ENCODE results near the gene GPRIN1. TPM values are rescaled to one million over a fixed set of nuclear protein-coding genes. Genes with fewer than 3 reads are reported as not detected.
"Not testable (repeated sequence)": the region's sequence is repeated elsewhere in the genome, so short reads cannot be mapped to it uniquely, and the experiment has no call there.

GPRIN1 gene
- total RNA-seq, 1 donor from 2014 or later, result 0.72 TPM

DNA sequence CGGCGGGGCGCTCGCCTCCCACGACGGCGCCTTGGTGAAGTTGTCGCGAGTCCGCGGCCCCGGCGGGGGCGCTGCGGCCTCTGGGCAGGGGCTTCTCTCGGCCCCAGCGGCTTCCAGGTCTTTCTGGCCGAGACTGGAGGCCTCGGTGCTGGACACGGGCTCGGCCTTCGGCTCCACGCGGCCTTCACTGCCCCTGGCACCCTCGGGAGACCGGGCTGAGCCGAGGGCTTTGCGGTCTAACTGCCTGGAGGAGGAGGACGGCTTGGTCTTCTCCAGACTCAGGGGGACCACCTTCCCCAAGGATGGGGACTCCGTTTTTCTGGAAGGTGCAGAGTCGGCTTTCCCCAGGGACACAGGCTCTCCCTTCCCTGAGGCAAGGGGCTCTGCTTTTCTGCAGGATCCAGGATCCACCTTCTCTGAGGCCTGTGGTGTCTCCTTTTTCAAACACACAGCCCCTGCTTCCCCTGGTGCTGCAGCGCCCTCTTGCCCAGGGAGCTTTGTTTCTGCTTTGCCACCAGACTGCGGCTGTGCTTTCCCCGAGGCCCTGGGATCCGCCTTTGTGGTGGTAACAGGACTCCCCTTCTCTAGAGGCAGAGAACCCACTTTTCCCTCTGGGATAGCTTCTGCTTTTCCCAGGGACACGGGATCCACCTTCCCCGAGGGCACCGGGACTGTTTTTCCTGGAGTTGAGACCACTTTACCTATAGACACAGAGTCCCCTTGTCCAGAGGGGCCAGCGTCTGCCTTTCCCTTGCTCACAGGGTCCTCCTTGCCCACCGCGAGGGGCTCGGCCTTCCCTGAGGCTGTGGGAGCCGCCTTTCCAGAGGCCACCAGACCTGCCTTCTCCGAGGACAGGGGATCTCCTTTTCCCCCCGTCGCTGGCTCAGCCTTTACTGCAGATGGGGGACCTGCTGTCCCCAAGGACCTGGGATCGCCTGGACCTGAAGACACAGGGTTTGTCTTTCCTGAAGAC is 12.3 kb downstream of the GPRIN1 start:
- DNase-seq, result no peak

DNA sequence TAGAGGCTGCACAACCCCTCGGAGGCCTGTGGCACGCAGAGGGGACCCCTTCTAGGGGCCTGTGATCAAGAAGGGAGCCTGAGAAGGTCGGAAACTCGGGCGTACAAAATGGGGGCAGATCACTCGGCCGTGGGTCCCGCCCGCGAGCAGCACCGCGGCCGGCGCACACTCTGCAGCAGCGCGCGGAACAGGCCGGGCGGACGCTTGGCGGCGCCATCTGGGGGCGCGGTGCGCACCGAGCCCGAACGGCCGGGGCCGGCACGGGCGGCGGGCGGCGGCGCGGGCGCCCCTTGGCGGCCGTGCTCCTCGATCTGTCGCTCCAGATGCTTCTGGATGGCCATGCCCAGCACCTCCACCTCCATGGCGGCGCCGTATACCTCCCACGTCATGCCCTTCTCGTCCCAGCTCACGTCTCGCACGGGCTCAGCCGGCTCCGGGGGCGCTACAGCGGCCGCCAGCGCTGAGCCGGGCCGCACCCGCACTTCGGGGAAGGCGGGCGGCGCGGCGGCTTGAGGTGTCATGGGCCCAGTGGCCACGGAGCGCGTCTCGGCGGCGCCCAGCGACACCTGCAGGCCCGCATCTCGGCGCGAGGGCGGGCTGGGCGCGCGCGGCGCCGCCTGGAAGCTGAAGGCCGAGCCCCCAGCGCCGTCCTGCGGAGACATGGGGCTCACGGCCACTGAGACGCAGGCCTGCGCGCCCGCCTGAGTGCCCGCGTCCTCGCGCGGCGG is 13.1 kb downstream of the GPRIN1 start:
- DNase-seq, result peak; percentile 35

DNA sequence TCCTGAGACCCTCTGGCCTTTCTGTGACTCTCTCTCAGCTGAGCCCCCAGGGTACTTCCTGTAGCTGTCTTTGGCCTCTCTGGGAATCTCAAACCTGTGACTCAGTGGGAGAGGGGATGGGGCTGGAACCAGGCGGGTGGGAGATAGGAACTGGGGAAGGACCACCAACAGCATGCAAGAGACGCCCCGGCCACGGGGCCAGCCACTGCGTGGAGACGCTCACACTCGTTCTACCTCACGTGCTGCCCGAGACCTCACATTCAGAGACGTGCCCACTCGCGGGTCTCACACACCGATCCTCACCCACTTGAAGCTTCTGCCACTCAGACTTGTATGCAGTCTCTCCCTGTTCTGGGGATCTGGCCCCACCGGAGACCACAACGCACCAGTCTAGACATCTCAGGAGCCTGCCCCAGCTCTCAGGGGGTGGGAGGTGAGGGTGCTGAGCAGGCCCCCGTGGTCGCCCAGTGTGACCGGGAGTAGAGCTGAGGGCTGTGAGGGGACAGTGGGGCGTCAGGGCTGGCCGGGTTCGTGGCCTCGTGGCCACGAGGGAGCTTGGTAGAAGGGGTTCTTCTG is 13.8 kb downstream of the GPRIN1 start:
- no peak for DNase-seq

DNA sequence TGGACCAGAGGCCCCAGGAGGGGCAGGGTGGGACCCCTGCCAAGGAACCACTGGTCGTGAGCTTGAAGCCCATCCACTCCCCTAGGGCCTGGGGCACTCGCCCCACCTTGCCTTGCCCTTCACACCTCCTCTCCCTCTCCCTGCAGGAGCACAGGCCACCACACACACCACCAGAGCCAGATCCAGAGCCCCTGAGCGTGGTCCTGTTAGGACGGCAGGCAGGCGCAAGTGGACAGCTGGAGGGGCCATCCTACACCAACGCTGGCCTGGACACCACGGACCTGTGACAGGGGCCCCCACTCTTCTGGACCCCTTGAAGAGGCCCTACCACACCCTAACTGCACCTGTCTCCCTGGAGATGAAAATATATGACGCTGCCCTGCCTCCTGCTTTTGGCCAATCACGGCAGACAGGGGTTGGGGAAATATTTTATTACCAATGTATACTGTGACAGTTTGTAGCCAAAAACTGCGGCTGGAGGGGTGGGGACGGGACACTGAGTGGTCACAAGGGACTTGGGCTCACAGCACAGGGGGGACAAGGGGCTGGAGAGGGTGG is 14.5 kb downstream of the GPRIN1 start:
- DNase-seq, result no peak

DNA sequence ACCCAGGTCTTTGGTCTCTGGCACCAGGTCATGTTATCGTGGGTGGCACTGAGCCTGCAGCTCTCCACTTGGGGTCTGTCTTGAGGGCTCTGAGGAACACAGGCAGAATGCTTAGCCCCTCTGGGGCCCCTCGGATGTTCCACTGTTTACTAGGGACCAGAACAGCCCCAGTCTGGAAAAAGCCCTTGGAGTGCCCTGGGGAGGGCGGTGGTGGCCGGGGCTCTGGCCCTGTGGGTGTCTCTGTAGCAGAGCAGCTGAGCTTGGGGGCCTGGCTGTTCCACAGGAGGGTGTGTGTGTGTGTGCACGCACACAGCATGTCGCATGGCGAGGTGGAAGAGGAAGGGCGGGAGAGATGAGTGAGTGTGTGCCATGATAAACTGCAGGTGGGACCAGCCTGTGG is 15.4 kb downstream of the GPRIN1 start:
- no peak for DNase-seq

DNA sequence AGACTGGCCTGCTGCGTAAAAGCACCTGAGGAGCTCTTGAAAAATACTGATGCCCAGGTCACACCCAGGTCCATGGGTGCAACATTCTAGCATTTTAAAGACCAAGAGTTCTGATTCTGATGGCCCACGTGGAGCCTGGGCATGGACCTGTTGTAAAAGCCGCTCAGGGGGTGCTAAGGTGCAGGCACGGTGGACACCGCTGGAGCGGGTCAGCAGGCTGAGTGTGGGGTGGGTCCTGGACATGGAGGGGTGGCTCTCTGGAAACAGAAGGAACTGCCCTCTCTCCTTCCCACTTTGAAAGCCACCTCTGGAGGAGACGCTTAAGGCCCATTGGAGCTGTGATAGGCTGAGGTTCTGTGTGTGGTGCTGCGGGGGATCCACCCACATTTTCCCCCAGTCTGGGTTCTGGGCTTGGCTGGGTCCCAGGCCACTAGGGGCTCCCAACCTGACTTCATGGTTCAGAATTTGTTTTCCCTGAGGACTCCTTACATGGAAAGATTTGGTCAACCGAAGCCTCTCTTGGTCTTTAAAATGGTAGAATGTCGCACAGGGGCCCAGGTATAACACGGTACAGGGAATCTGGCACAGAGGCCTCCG is 16.6 kb downstream of the GPRIN1 start:
- DNase-seq, result no peak

DNA sequence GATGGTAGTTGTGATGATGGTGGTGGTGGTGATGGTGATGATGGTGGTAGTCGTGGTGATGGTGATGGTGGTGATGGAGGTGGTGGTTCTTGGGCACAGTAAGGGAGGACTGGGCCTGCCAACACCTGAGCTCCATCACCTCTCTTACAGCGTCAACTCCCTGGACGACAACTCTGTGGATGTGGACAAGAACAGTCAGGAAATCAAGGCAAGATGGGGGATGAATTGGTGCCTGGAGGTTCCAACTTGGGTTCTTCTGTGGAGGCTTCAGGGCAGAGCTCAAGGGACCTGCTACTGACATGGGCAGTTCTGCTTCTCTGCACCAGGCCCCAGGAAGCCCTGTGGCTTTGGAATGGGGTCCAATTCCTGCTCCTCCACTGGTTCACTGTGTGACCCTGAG is 17.4 kb downstream of the GPRIN1 start:
- DNase-seq, result no peak

DNA sequence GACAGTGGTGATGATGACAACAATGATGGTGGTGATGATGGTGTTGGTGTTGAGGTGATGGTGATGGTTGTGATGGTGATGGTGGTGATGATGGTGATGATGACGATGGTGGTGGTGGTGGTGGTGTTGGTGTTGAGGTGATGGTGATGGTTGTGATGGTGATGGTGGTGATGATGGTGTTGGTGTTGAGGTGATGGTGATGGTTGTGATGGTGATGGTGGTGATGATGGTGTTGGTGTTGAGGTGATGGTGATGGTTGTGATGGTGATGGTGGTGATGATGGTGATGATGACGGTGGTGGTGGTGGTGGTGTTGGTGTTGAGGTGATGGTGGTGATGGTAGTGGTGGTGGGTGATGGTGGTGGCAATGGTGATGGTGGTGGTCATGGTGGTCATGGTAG is 18.3 kb downstream of the GPRIN1 start:
- DNase-seq, result not testable (repeated sequence)

DNA sequence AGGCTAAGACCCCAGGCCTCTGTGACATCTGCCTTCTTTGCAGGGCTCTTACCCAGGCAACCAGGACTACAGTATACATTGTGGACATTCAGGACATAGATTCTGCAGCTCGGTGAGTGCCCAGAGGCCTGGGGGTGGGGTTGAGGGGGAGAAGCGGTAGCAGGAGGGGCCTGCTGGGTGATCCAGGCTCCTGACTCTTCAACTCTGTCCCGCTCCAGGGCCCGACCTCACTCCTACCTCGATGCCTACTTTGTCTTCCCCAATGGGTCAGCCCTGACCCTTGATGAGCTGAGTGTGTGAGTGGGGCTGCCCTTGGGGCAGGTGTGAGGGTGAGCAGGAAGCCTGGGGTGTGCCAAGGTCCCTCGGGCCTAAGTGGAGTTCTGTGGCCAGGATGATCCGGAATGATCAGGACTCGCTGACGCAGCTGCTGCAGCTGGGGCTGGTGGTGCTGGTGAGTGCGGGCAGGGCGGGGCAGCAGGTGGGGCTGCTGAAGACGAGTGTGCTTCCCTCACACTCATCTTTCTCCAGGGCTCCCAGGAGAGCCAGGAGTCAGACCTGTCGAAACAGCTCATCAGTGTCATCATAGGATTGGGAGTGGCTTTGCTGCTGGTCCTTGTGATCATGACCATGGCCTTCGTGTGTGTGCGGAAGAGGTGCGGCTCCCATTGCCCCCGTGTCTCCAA is 19.8 kb downstream of the GPRIN1 start:
- no peak for DNase-seq

DNA sequence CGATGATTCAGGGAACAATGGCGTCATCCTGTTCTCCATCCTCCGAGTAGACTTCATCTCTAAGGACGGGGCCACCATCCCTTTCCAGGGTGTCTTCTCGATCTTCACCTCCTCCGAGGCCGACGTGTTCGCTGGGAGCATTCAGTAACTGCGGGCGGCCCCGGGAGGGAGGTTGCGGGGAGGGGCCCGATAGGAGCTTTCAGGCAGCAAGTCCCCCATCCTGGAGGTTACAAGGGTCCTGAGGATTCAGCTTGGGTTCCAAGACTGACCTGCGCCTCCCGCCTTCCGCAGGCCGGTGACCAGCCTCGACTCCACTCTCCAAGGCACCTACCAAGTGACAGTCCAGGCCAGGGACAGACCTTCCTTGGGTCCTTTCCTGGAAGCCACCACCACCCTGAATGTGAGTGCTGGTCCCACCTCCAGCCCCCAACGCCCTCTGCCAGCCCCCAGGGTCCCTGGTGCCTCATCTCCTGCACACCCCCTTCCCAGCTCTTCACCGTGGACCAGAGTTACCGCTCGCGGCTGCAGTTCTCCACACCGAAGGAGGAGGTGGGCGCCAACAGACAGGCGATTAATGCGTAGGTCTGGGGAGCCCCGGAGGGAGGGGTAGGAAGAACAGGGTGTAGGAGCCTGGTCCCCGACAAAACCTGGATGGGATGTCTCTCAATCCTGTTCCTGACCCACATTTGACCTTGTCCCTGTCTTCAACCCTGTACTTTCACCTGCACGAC is 20.8 kb downstream of the GPRIN1 start:
- DNase-seq, result no peak

DNA sequence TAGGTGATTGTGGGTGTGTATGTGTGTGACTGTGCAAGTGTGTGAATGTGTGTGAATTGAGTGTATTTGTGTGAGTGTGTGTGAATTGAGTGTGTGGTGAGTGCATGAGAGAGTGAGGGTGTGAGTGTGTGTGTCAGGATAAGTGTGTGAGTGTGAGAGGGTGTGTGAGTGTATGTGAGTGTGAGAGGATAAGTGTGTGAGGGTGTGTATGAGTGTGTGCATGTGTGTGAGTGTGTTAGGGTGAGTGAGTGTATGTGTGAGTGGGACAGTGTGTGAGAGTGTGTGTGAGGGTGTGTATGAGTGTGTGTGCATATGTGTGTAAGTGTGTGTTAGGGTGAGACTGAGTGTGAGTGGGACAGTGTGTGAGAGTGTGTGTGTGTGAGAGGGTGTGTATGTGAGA is 21.7 kb downstream of the GPRIN1 start:
- no peak for DNase-seq

DNA sequence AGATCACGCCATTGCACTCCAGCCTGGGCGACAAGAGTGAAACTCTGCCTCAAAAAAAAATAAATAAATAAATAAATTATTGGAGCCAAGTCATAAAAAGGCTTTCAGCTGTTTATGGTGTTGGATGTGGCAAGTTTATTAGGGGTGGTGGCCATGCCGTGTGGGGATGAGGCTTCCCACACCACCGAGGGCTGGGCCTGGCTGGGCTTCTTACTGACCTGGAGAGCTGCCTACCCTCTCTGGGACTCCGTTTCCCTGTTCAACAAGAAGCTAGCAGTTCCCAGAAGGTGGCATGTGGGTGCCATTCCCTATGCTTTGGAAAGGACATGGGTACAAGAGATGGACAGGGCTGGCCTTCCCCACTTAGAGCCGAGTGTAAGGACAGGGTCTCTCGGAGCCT is 22.6 kb downstream of the GPRIN1 start:
- no peak for DNase-seq

DNA sequence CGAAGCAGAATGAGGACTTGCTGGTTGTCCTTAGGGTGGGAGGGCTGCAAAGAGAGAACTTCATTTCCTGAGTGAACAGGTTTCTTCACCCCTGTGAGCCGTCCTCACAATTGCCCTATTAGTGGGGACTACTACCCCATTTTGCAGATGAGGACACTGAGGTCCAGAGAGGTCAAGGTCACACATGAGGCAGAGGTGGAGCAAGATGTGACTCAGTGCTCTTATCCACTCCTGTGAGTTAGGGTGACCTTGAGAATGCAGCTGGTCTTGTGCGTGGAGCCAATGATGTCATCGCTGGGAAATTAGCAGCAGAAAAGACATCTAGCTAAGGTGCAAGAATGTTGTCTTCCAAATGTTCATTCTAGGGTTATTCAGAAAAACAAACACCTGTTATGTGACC is 26.9 kb downstream of the GPRIN1 start:
- DNase-seq, result no peak

DNA sequence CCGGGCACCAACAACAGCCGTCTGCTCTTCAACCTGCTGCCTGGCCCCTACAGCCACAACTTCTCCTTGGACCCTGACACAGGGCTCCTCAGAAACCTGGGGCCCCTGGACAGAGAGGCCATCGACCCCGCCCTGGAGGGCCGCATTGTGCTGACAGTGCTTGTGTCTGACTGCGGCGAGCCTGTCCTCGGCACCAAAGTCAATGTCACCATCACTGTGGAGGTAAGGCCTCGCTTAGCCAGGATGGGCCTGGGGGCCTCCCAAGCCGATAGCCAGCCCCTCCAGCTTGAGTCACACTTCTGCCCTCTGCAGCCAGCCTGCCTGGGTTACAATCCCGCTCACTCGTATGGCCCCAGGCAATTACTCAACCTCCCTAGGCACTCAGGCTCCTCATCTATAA is 28.6 kb downstream of the GPRIN1 start:
- DNase-seq, result no peak

DNA sequence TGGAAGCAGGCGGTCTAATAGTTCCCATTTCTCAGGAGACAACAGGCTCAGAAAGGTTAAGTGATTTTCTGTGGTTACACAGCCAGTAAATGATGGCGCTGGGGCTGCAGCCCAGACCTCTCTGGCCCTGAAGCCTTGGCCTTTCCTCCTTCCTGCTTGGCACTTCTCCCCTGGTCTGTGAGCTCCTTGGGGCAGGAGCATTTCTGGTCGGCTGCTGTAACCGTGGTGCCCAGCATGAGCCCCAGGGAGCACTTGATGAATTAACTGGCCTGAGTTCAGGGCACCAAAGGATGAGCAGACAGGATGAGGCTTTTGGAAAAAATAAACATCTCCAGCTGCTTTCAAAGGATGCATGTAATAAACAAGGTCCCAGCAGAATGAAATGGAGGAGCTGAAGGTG is 30.6 kb downstream of the GPRIN1 start:
- no peak for DNase-seq

DNA sequence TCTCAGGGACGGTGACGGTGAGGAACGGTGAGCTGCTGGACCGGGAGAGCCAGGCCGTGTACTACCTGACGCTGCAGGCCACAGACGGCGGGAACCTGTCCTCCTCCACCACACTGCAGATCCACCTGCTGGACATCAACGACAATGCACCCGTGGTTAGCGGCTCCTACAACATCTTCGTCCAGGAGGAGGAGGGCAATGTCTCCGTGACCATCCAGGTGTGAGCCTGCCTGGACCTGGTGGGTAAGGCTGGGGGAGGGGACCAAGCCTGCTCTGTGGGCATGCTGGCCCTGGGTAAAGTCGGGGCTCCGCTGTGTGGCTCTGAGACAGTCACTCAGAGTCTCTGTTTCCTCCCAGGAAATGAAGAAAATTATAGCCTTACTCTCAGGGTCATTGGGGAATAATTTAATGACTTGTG is 31.6 kb downstream of the GPRIN1 start:
- peak; percentile 47 for DNase-seq

DNA sequence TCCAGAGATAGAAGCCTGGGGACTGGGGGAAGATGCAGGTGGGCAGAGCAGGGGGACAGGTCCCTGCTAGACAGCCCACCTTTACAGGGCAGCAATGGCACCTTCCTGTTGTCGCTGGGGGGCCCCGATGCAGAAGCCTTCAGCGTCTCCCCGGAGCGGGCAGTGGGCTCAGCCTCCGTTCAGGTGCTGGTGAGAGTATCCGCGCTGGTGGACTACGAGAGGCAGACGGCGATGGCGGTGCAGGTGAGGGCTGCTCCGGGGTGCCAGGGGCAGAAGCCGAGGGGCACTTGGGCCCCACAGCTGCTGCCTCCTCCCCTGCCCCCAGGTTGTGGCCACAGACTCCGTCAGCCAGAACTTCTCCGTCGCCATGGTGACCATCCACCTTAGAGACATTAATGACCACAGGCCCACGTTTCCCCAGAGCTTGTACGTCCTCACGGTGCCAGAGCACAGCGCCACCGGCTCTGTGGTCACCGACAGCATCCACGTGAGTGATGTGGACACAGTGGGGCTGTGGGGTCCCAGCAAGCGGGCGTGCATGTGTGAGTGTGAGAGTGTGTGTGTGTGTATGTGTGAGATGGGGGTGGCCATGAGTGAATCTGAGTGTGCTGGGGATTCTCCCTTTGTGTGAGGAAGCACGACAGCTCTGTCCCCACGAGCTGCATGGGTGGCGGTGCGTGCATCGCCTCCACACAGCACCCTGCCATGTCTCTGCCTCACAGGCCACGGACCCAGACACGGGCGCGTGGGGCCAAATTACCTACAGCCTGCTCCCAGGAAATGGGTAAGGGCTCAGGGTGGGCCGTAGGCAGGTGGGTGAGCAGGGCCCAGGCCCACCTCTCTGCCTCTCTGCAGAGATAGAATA is 32.4 kb downstream of the GPRIN1 start:
- DNase-seq, result no peak

DNA sequence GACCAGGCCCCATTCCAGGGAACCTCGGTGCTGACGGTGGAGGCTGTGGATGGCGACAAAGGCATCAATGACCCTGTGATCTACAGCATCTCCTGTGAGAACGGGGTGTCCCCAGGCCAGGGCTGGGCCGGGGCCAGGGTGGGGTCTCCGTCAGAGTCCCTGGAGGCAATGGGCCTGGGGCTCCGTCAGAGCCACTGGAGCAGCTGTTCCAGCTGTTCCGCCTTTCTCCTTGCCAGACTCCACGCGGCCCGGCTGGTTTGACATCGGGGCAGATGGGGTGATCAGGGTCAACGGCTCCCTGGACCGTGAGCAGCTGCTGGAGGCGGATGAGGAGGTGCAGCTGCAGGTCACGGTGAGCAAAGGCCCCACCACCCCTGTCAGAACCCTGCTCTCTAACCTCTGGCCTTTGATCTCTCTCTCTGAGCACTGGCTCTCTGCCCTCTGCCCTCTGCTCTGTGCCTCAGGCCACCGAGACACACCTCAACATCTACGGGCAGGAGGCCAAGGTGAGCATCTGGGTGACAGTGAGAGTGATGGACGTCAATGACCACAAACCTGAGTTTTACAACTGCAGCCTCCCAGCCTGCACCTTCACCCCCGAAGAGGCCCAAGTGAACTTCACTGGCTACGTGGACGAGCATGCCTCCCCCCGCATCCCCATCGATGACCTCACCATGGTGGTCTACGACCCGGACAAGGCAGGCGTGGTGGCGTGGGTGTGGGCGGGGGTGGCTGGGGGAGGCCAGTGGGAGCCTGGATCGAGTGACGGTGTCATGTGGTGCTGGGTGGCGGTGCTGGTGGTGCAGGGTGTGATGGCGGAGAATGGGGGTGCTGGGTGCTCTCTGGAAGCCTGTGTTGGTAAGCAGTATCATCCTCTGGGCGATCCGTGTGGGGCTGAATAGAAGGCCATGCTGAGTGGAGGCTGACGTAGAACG is 34.2 kb downstream of the GPRIN1 start:
- no peak for DNase-seq

DNA sequence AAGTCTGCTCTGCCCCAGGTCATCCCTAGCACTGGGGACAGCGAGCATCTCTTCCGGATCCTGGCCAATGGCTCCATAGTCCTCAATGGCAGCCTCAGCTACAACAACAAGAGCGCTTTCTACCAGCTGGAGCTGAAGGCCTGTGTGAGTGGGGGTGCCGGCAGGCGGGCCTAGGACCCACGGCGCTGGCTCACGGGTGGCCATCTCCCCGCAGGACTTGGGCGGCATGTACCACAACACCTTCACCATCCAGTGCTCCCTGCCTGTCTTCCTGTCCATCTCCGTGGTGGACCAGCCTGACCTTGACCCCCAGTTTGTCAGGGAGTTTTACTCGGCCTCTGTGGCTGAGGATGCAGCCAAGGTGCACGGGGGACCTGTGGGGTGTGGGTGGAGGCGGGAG is 34.9 kb downstream of the GPRIN1 start:
- DNase-seq, result no peak

Measured in tongue (tissue), 2 donors.